PC-3 (cell line): ENCODE measurements around the gene TRIM66.

Source experiments
- EZH2 ChIP-seq: fragments of 300-600 bp; sonication (generic); IDR thresholded peaks from one replicate; pipeline ENCODE4 v1.6.1; 2017; ENCODE audit warnings: antibody characterized with exemption, mild to moderate bottlenecking, low read length; ENCODE audit not compliant: unreplicated experiment
- EZH2phosphoT487 ChIP-seq: fragments of 300-600 bp; sonication (generic); IDR thresholded peaks from 2 replicates; pipeline ENCODE4 v1.6.1; 2018; ENCODE audit warnings: mild to moderate bottlenecking, antibody characterized with exemption, low read length, borderline replicate concordance
- TF ChIP-seq, protein P1 (sequence below): fragments of 300-600 bp; sonication (generic); conservative IDR thresholded peaks from 2 replicates; pipeline ENCODE4 v1.5.1; 2017; ENCODE audit warnings: antibody characterized with exemption, low read depth, mild to moderate bottlenecking, low read length

GRCh38 chr11:8608652-8609051 is 73.8 kb downstream of the TRIM66 start:
- TF ChIP-seq, protein P1, sequence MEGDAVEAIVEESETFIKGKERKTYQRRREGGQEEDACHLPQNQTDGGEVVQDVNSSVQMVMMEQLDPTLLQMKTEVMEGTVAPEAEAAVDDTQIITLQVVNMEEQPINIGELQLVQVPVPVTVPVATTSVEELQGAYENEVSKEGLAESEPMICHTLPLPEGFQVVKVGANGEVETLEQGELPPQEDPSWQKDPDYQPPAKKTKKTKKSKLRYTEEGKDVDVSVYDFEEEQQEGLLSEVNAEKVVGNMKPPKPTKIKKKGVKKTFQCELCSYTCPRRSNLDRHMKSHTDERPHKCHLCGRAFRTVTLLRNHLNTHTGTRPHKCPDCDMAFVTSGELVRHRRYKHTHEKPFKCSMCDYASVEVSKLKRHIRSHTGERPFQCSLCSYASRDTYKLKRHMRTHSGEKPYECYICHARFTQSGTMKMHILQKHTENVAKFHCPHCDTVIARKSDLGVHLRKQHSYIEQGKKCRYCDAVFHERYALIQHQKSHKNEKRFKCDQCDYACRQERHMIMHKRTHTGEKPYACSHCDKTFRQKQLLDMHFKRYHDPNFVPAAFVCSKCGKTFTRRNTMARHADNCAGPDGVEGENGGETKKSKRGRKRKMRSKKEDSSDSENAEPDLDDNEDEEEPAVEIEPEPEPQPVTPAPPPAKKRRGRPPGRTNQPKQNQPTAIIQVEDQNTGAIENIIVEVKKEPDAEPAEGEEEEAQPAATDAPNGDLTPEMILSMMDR, result no peak
- TF ChIP-seq EZH2phosphoT487 (no peak), EZH2 (no peak)
